Ectodermal cell (in vitro differentiated cells): Measurements from ENCODE around the gene GSS.
"Not testable (repeated sequence)": the region's sequence is repeated elsewhere in the genome, so short reads cannot be mapped to it uniquely, and the experiment has no call there.

ENCODE experiments used
- H3K27ac ChIP-seq: 2 replicates; pipeline ENCODE4 v1.7.0; 2013; ENCODE audit warnings: mild to moderate bottlenecking, low read depth, low read length; ENCODE audit not compliant: insufficient read depth, poor library complexity, severe bottlenecking
- H3K27me3 ChIP-seq: 2 replicates; pipeline ENCODE4 v1.7.0; 2013; ENCODE audit warnings: mild to moderate bottlenecking, low read length; ENCODE audit not compliant: insufficient read depth, control insufficient read depth, poor library complexity, severe bottlenecking
- H3K36me3 ChIP-seq: one replicate; pipeline ENCODE4 v1.7.0; 2013; ENCODE audit warnings: low read length; ENCODE audit not compliant: control insufficient read depth, insufficient read depth
- H3K4me1 ChIP-seq: one replicate; pipeline ENCODE4 v1.7.0; 2013; ENCODE audit warnings: low read length; ENCODE audit not compliant: control insufficient read depth, insufficient read depth
- H3K4me3 ChIP-seq: 2 replicates; pipeline ENCODE4 v1.7.0; 2013; ENCODE audit warnings: low read depth, low read length, control low read depth; ENCODE audit not compliant: insufficient read depth
- H3K9me3 ChIP-seq: 2 replicates; pipeline ENCODE4 v1.7.0; 2013; ENCODE audit warnings: mild to moderate bottlenecking, low read length, moderate library complexity; ENCODE audit not compliant: control insufficient read depth
- whole genome bisulfite sequencing, 2 experiments: methylation state at CpG; one replicate each; pipeline ENCODE4 v1.1.7; 2013; ENCODE audit warnings: missing lambda C conversion rate in 2 of 2; 5-methylcytosine and 5-hydroxymethylcytosine counted together

GSS gene

GRCh38 chr20:34904202-34904621, 51.4 kb downstream of the GSS start:
- H3K27me3 ChIP-seq, result no peaks in the 10 kb centered on the region
- no peak overlapping the region for H3K4me3 ChIP-seq
- no peaks in the 10 kb centered on the region for H3K4me1 ChIP-seq
- no peaks in the 10 kb centered on the region for H3K9me3 ChIP-seq
- no peak overlapping the region for H3K27ac ChIP-seq
- 92 to 93% methylated on average over 3 of the region's 3 CpGs for WGBS, 2 experiments
- H3K36me3 ChIP-seq, result no peaks in the 10 kb centered on the region

- H3K9me3 ChIP-seq, H3K4me3 ChIP-seq, H3K27me3 ChIP-seq, H3K4me1 ChIP-seq, H3K27ac ChIP-seq, H3K36me3 ChIP-seq: not testable (repeated sequence)
- WGBS, 2 experiments, result 91 to 92% methylated on average over 26 of the region's 26 CpGs
Observed at GRCh38 chr20:34898731-34899130, 56.9 kb downstream of the GSS start.

- H3K9me3 ChIP-seq, H3K27ac ChIP-seq, H3K4me1 ChIP-seq, H3K36me3 ChIP-seq, H3K27me3 ChIP-seq, H3K4me3 ChIP-seq: not testable (repeated sequence)
- WGBS, 2 experiments, result 91 to 93% methylated on average over 2 to 3 of the region's 3 CpGs
Observed at GRCh38 chr20:34898129-34898528, 57.5 kb downstream of the GSS start.

- Histone ChIP-seq H3K4me3 (no peak overlapping the region), H3K36me3 (no peaks in the 10 kb centered on the region), H3K27me3 (no peaks in the 10 kb centered on the region), H3K9me3 (no peaks in the 10 kb centered on the region), H3K4me1 (no peaks in the 10 kb centered on the region), H3K27ac (no peak overlapping the region)
- 88 to 93% methylated on average over 1 of the region's 1 CpG for WGBS, 2 experiments
Observed at GRCh38 chr20:34896086-34896621, 59.5 kb downstream of the GSS start.

GRCh38 chr20:34895465-34895864, 60.1 kb downstream of the GSS start:
- WGBS, 2 experiments, result 92 to 93% methylated on average over 3 of the region's 3 CpGs

GRCh38 chr20:34894723-34895122, 60.9 kb downstream of the GSS start:
- Histone ChIP-seq H3K4me3 (no peak overlapping the region), H3K27me3 (no peaks in the 10 kb centered on the region), H3K4me1 (no peaks in the 10 kb centered on the region), H3K36me3 (no peaks in the 10 kb centered on the region), H3K9me3 (no peaks in the 10 kb centered on the region), H3K27ac (no peak overlapping the region)
- WGBS, 2 experiments, result 95 to 100% methylated on average over 1 of the region's 1 CpG

More at GRCh38 chr20:34895465-34895864, 60.1 kb downstream of the GSS start:
- H3K9me3 ChIP-seq, result no peaks in the 10 kb centered on the region
- no peaks in the 10 kb centered on the region for H3K4me1 ChIP-seq
- no peaks in the 10 kb centered on the region for H3K27me3 ChIP-seq
- H3K36me3 ChIP-seq, result no peaks in the 10 kb centered on the region
- H3K27ac ChIP-seq, result no peak overlapping the region
- H3K4me3 ChIP-seq, result no peak overlapping the region

GRCh38 chr20:34892671-34893070, 62.9 kb downstream of the GSS start:
- no peaks in the 10 kb centered on the region for H3K4me1 ChIP-seq
- WGBS, 2 experiments, result 94 to 98% methylated on average over 2 of the region's 2 CpGs
- no peaks in the 10 kb centered on the region for H3K9me3 ChIP-seq
- no peaks in the 10 kb centered on the region for H3K27me3 ChIP-seq
- H3K27ac ChIP-seq, result no peak overlapping the region
- H3K4me3 ChIP-seq, result no peak overlapping the region
- no peaks in the 10 kb centered on the region for H3K36me3 ChIP-seq

GRCh38 chr20:34891166-34892062, 64.2 kb downstream of the GSS start:
- no peaks in the 10 kb centered on the region for H3K36me3 ChIP-seq
- no peaks in the 10 kb centered on the region for H3K4me1 ChIP-seq
- 94 to 97% methylated on average over 2 of the region's 2 CpGs for WGBS, 2 experiments
- H3K27me3 ChIP-seq, result no peaks in the 10 kb centered on the region
- H3K9me3 ChIP-seq, result no peaks in the 10 kb centered on the region
- no peak overlapping the region for H3K27ac ChIP-seq
- no peak overlapping the region for H3K4me3 ChIP-seq

GRCh38 chr20:34888468-34888867, 67.1 kb downstream of the GSS start:
- WGBS, 2 experiments, result 96 to 100% methylated on average over 1 of the region's 1 CpG
- H3K9me3 ChIP-seq, result no peaks in the 10 kb centered on the region
- no peaks in the 10 kb centered on the region for H3K36me3 ChIP-seq
- H3K4me1 ChIP-seq, result no peaks in the 10 kb centered on the region
- H3K4me3 ChIP-seq, result no peak overlapping the region
- H3K27me3 ChIP-seq, result no peaks in the 10 kb centered on the region
- H3K27ac ChIP-seq, result no peak overlapping the region

- Histone ChIP-seq H3K27me3 (no peaks in the 10 kb centered on the region), H3K36me3 (no peaks in the 10 kb centered on the region), H3K4me3 (no peak overlapping the region), H3K27ac (no peak overlapping the region), H3K9me3 (no peaks in the 10 kb centered on the region), H3K4me1 (no peaks in the 10 kb centered on the region)
- 74 to 81% methylated on average over 3 of the region's 3 CpGs for WGBS, 2 experiments
Observed at GRCh38 chr20:34887023-34887422, 68.6 kb downstream of the GSS start.
